Motor neuron (in vitro differentiated cells): Measurements from ENCODE around the gene NEK9. TPM values are rescaled to one million over a fixed set of nuclear protein-coding genes. Genes with fewer than 3 reads are reported as not detected.
A peak's percentile ranks its signal among the peaks of the same experiment; 100 is the strongest.
"Not testable (repeated sequence)": the region's sequence is repeated elsewhere in the genome, so short reads cannot be mapped to it uniquely, and the experiment has no call there.

Source experiments
- ATAC-seq, 8 experiments: fragments of 200-7000 bp; cut with Tn5 transposase; replicated peaks in 6 of 8; 2 replicates each; pipeline ENCODE4 v1.8.0; 2021; ENCODE audit warnings: mild to moderate bottlenecking in 8 of 8, moderate library complexity in 8 of 8
- H3K27ac ChIP-seq, 2 donors: fragments of 250-450 bp; sonication (Bioruptor Pico); 2 replicates each; pipeline ENCODE4 v1.9.0; 2021; ENCODE audit warnings: antibody characterized with exemption in 2 of 2, mild to moderate bottlenecking in 2 of 2, moderate library complexity in 1 of 2
- H3K4me1 ChIP-seq, 2 donors: fragments of 250-450 bp; sonication (Bioruptor Pico); replicated peaks in 1 of 2; 2 replicates each; pipeline ENCODE4 v1.6.1; 2021; ENCODE audit warnings: antibody characterized with exemption in 2 of 2, mild to moderate bottlenecking in 2 of 2, moderate library complexity in 1 of 2
- H3K4me3 ChIP-seq, 5 donors: fragments of 250-450 bp; sonication (Bioruptor Pico); 2 replicates each; pipeline ENCODE4 v1.9.0; 2021; ENCODE audit warnings: antibody characterized with exemption in 5 of 5, mild to moderate bottlenecking in 5 of 5, moderate library complexity in 4 of 5
- WGBS, 10 experiments: fragments of 450-650 bp; shearing (Covaris generic); methylation state at CpG; one replicate each; pipeline ENCODE4 v1.0.0; 2022; 5-methylcytosine and 5-hydroxymethylcytosine counted together
- in situ Hi-C, 9 experiments: fragments of 400-800 bp; cut with MboI; loops; one replicate each; pipeline ENCODE4 v1.15.0; 2021; ENCODE audit warnings: low sequenced_read_pairs in 9 of 9, low pct_unique_long_range_greater_than_20kb in 2 of 9; ENCODE audit not compliant: unreplicated experiment in 9 of 9
- total RNA-seq, 8 experiments: library from RNA; unstranded; fragments of 300-600 nt; gene quantifications; 2 replicates each; pipeline versions ENCODE4 v1.2.3 to v1.2.4, GENCODE V29; 2022

NEK9 gene
- total RNA-seq, 8 experiments from 2014 or later = 16.0 to 83.2 (median 23.6) TPM

DNA sequence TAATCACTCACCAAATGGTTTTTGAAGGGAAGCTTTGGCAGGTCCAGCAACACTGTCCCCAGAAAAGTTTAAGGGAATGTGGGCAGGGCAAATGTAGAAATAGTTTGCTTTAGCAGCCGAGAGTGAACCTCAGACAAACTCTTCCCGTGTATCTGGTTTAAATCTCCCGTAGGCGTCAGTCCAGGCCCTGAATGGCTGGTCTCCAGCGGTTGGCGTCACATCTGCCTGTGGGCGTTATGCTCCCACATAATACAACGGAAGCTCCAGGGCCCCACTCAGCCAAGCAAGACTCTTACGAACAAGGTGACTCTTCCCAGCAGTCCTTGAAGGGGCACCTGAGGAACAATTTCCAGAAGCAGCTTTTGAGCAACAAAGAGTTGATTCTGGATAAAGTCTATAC is 56.5 kb downstream of the NEK9 start:
- in situ Hi-C loops = loop anchor here in 1 of 9 experiments (10.0 kb wide), 1 partner anchor 136 kb away; no protein-coding TSS in a partner anchor
- WGBS, 10 experiments = 7 to 100% (median 96%) methylated on average over 1 to 9 of the region's 9 CpGs; no CpG with 5 or more reads in 2 of the 10 experiments
- Histone ChIP-seq H3K27ac (no peak overlapping the region), H3K4me3 (no peak overlapping the region), H3K4me1 (peaks cover 5 to 12% of the 10 kb centered on the region in 2 donors)
- no peak for ATAC-seq

DNA sequence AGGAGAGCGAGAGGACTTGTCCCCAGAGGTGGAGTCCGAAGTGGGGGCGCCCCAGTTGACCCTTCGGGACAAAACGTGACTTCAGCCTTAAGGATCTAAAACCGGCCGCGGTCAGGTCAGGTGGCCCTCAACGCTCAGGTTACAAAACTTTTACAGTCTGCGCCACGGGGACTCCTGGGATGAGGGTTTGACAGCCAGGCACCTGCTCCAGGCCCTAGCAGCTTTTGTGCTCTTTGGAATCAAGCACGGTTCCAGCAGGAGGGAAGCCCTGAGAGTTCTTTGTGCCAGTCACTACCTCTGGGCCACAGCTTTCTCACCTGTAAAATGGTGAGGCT is 57.1 kb downstream of the NEK9 start:
- 20 to 73% (median 52%) methylated on average over 1 to 3 of the region's 12 CpGs; no CpG with 5 or more reads in 6 of the 10 experiments for WGBS, 10 experiments
- peak overlapping the region; percentile 47 to 60 (median 56) for H3K4me3 ChIP-seq
- in situ Hi-C loops = loop anchor here in 1 of 9 experiments (10.0 kb wide), 1 partner anchor 135 kb away; no protein-coding TSS in a partner anchor
- peak in 5 of 8 experiments; percentile 1 to 13 (median 9) for ATAC-seq
- peak overlapping the region; percentile 28 to 65 for H3K27ac ChIP-seq
- peaks cover 5 to 12% of the 10 kb centered on the region in 2 donors for H3K4me1 ChIP-seq

DNA sequence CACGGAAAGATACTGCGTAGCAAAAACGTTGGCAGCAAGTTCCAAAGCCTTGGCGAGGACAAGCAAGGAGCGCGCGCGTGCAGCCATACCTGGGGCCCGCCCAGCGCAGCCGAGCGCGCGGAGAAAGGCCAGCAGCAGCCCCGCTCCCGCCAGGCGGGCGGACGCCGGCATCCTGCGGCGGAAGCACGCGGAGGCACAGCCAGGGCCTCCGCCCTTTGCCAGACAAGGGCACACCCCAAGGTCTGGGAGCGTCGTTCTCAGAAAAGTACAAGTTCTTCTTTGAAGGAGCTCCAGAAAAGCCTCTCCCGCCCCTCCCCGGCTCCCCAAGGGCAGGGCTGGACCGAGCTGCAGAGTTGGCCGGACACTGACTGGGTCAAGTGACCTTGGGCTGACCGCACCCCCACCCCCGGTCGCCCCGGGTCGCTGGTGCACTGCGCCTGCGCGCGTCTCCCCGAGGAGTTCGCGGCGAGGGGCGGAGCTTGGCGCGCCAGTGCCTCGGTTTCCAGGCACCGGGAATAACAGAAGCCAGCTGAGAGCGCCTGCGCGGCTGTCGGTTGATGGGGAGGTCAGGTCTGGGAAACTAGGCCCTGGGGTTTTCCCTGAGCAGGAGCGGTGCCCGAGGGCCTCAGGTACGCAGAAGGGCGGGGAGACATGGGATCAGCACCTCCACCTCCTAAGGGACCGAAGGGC is 57.6 kb downstream of the NEK9 start, which contains the start of gene ZC2HC1C:
TSS of gene ZC2HC1C (plus strand) at position 521 of the 690 bp plus-strand sequence. CDS start 933 bp downstream, outside the sequence.
- Histone ChIP-seq H3K27ac (peak within 1 kb of the TSS; percentile 32 to 65), H3K4me3 (peak within 1 kb of the TSS; percentile 47 to 60 (median 56)), H3K4me1 (peaks cover 5 to 12% of the 10 kb centered on the region in 2 donors)
- peak; percentile 87 to 94 (median 89) for ATAC-seq
- WGBS, 10 experiments = 0 to 4% (median 0%) methylated on average over 4 to 20 of the region's 58 CpGs; no CpG with 5 or more reads in 5 of the 10 experiments
- in situ Hi-C loops = no loop called here

DNA sequence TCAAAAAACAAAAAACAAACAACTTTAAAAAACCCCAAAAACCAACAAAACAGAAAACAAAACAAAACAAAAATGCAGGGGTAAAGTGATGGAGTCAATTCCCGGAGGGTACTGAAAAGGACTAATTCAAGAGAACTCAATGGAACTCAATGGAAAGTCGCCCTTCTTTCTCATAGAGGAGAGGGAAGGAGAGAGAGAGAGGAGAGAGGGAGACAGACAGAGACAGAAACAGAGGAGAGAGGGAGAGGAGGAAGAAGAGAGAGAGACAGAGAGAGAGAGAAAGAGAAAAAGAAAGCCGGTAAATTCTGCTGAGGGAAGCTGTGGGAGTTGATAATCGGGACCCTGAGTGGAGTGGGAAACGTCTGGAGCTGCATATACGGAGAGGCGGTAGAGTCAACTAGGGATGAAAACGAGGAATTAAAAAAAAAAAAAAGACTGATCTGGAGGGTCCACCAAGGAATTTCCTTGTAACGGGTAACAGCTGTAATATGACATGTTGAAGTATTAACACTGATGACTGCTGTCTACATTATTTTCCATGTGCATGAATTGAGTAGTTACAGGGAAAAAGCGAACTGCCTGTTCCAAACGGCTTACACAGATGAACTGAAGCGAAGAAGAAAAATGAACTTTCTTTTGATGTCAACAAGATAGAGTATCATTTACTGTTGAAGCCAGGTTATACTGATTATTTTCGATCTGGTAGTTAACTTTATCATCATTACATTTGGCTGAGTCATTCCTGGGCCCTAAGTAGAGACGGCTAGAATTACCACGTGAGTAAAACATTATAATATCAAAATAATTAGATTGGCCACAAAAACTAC is 58.3 kb downstream of the NEK9 start:
- Histone ChIP-seq H3K4me3 (peak overlapping the region; percentile 47 to 60 (median 56)), H3K4me1 (peaks cover 5 to 12% of the 10 kb centered on the region in 2 donors), H3K27ac (peak overlapping the region in 1 of 2 donors; percentile 65)
- ATAC-seq = peak in 3 of 8 experiments; percentile 0 to 27 (median 19)
- in situ Hi-C loops = no loop called here
- WGBS, 10 experiments = 0 to 15% (median 6%) methylated on average over 1 to 15 of the region's 15 CpGs

DNA sequence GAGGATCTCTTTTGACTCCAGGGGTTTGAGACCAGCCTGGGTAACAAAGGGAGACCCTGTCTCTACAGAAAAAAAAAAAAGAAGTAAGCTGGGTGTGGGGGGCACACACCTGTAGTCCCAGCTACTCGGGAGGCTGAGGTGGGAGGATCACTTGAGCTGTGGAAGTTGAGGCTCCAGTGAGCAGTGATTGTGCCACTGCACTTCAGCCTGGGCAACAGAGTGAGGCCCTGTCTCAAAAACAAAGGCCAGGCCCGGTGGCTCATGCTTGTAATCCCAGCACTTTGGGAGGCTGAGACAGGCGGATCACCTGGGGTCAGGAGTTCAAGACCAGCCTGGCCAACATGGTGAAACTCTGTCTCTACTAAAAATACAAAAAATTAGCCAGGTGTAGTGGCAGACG is 59.1 kb downstream of the NEK9 start:
- in situ Hi-C loops = not testable (repeated sequence)

DNA sequence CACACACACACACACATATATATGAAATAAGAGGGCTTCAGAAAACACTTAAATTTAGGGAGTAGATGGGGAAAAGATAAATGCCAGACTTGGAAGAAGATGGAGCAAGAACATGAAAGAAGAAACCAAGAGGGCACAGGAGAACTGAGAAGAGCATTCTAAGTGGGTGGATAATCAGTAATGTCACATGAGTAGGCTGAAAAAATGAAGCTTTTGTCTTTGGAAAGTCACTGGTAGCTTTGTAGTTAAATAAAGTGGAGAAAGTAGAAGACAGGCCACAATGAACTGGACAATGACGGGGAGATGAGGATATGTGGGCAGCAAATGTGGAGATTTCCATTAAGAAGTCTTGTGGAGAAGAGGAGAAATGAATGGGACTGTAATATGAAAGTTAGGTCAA is 59.6 kb downstream of the NEK9 start:
- in situ Hi-C loops = no loop called here
- Histone ChIP-seq H3K27ac (no peak overlapping the region), H3K4me3 (no peak overlapping the region), H3K4me1 (peaks cover 5 to 18% of the 10 kb centered on the region in 2 donors)
- ATAC-seq = no peak
- WGBS, 10 experiments = 80 to 100% (median 94%) methylated on average over 1 of the region's 1 CpG; no CpG with 5 or more reads in 4 of the 10 experiments

More for the DNA sequence above, 59.1 kb downstream of the NEK9 start:
- Histone ChIP-seq H3K4me3 (peak overlapping the region in 3 of 5 donors; percentile 53 to 56 (median 56)), H3K4me1 (peaks cover 5 to 14% of the 10 kb centered on the region in 2 donors)
- 49 to 100% (median 83%) methylated on average over 1 to 3 of the region's 4 CpGs; no CpG with 5 or more reads in 2 of the 10 experiments for WGBS, 10 experiments
- not testable (repeated sequence) for ATAC-seq, H3K27ac ChIP-seq

DNA sequence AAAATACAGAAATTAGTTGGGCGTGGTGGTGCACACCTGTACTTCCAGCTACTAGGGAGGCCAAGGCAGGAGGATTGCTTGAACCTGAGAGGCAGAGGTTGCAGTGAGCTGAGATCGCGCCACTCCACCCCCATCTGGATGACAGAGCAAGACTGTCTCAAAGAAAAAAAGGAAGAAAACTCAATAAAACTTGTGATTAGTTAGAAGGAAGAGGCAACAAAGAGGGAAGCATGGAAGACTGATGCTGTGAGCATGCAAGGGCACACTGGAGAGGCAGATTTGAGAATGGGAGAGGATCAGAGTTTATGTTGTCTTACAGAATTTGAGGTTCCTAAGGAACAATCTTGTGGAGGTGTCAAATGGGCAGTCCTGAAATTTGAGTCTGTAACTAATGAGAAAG is 60.2 kb downstream of the NEK9 start:
- Histone ChIP-seq H3K4me3 (no peak overlapping the region), H3K4me1 (peaks cover 5 to 18% of the 10 kb centered on the region in 2 donors), H3K27ac (no peak overlapping the region)
- in situ Hi-C loops = no loop called here
- ATAC-seq = no peak
- WGBS, 10 experiments = 93 to 100% (median 100%) methylated on average over 1 to 3 of the region's 3 CpGs; no CpG with 5 or more reads in 4 of the 10 experiments

DNA sequence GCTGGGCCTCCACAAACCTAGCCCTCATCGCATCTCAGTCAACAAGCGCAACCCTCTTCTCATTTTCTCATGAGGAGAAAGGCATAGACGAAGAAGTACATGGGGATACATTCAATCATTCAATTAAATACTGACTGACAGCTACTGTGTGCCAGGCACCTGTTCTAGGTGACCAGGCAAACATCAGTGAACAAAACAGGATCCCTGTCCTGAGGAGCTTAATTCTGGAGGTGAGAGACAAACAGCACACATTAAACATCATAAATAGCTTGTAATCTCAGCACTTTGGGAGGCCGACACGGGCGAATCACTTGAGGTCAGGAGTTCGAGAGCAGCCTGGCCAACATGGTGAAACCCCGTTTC is 62.7 kb downstream of the NEK9 start:
- peaks cover 0 to 14% of the 10 kb centered on the region in 2 donors for H3K4me1 ChIP-seq
- no peak overlapping the region for H3K27ac ChIP-seq
- WGBS, 10 experiments = 0 to 100% (median 0%) methylated on average over 2 to 8 of the region's 8 CpGs; no CpG with 5 or more reads in 3 of the 10 experiments
- in situ Hi-C loops = no loop called here
- peak overlapping the region; percentile 59 to 87 (median 66) for H3K4me3 ChIP-seq
- ATAC-seq = no peak

DNA sequence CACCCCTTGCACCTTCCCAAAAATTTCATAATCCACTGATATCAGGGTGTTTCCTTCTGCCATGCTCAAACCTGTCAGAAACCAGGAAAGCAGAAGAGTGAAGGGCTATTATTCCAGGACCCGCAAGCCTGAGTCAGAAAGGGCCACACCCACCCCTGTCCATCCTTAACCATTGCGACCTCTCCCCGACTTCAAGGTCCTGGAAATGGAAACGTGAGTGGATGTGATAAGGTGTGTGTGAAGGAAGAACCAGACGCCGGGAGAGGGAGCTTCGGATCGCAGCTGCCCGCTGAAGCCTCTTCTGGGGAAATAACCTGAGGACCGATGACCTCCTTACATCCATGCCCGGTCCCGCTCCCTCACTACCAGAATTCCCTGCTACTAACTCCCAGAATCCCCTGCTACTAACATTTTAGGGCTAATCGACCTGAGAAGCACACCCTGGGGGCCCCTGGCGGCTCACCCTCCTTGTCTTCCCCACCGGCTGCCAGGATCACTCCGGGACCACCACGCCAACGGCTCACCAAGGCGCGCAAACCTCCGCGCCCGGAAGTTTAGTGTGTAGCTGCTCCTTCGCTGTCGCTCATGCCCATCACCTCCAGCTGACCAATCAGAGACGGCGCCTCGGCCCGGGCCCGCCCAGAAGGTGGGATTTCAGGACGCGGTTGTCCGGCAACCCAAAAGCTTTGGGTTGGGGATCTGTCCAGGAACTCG is 63.2 kb downstream of the NEK9 start, which contains the start of gene ACYP1:
TSS of gene ACYP1 (minus strand) at position 534 of the 714 bp plus-strand sequence. CDS start at position 63, 471 bp downstream.
- 0 to 2% (median 0%) methylated on average over 1 to 14 of the region's 34 CpGs; no CpG with 5 or more reads in 3 of the 10 experiments for WGBS, 10 experiments
- in situ Hi-C loops = no loop called here
- peak; percentile 89 to 99 (median 98) for ATAC-seq
- Histone ChIP-seq H3K4me3 (peak within 1 kb of the TSS; percentile 59 to 87 (median 66)), H3K4me1 (peaks cover 0 to 13% of the 10 kb centered on the region in 2 donors), H3K27ac (peak within 1 kb of the TSS; percentile 12 to 54)

DNA sequence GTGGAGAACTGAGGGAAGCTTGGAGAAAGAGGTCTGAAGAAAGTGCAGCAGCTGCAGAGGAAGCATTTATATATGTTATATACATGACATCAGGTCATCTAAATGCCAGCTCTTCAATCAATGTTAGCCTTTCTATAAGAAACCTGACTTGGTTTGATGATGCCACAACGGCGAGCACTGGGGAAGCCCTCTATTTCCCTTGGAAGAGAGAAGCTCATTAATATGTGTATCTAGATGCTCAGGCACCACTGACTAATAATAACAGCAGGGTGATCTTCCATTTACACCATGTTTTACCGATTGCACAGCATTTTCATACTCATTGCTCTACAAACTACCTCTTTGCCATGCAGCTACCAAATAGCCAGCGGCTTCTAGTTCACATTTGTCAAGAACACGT is 63.8 kb downstream of the NEK9 start:
- Histone ChIP-seq H3K4me1 (peaks cover 0 to 7% of the 10 kb centered on the region in 2 donors), H3K4me3 (peak overlapping the region; percentile 59 to 87 (median 66)), H3K27ac (no peak overlapping the region)
- no peak for ATAC-seq
- WGBS, 10 experiments = 0 to 17% (median 14%) methylated on average over 1 to 5 of the region's 5 CpGs; no CpG with 5 or more reads in 1 of the 10 experiments
- in situ Hi-C loops = no loop called here

DNA sequence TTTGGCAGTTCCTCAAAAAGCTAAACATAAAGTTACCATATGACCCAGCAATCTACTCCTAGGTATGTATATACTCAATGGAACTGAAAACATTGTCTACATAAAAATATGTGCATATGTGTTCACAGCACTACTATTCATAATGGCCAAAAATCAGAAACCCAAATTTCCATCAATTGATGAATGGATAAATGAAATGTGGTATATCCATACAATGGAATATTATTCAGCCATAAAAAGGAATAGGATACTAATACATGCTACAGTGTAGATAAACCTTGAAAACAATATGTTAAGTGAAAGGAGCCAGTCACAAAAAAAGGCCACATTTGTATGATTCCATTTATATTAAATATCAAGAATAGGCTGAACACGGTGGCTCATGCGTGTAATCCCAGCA is 66.4 kb downstream of the NEK9 start:
- WGBS, 10 experiments = 58 to 100% (median 81%) methylated on average over 1 to 2 of the region's 2 CpGs; no CpG with 5 or more reads in 4 of the 10 experiments

DNA sequence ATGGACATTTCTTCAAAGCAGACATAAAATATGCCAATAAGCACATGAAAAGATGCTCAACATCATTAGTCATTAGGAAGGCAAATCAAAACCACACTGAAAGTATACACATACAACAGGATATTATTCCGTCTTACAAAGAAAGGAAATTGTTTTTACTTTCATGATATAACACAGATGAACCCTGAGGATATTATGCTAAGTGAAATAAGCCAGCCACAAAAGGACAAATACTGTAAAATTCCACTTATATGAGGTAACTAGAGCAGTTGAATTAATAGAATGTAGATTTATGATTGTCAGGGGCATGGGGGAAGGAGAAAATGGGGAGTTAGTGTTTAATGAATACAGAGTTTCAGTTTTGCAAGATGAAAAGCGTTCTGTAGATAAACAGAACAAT is 67.2 kb downstream of the NEK9 start:
- 0 to 100% (median 92%) methylated on average over 1 to 2 of the region's 2 CpGs; no CpG with 5 or more reads in 1 of the 10 experiments for WGBS, 10 experiments
- Histone ChIP-seq H3K27ac (no peak overlapping the region), H3K4me1 (peaks cover 0 to 6% of the 10 kb centered on the region in 2 donors), H3K4me3 (no peak overlapping the region)
- ATAC-seq = peak in 2 of 8 experiments; percentile 8 to 10
- in situ Hi-C loops = no loop called here

More for the DNA sequence above, 66.4 kb downstream of the NEK9 start:
- Histone ChIP-seq H3K4me3 (no peak overlapping the region), H3K4me1 (peaks cover 0 to 6% of the 10 kb centered on the region in 2 donors), H3K27ac (no peak overlapping the region)
- in situ Hi-C loops = no loop called here
- ATAC-seq = no peak
